Measurements from ENCODE around the gene SELENOV. TPM values are rescaled to one million over a fixed set of nuclear protein-coding genes. Genes with fewer than 3 reads are reported as not detected.

SELENOV gene
- total and polyA plus RNA-seq, 12 donors, result not detected

DNA sequence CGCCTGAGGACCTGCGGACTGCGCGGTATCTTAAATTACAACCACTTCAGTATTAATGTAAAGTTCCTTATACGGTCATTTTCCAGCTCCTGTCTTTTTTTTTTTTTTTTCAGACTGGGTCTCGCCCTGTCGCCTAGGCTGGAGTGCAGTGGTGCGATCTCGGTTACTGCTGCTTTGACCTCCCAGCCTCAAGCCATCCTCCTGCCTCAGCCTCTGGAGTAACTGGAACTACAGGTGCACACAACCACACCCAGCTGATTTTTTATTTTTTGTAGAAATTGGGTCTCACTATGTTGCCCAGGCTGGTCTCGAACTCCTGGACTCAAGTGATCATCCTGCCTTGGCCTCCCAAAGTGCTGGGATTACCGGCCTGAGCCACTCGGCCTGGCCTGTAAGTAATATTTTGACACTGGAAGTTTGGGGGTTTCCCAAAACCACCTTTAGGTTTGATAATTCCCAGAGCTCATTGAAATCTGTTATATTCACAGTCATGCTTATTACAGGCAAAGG lies 18.1 kb downstream of the SELENOV start:
- H3K27ac ChIP-seq, result no peak overlapping the region
- no peak overlapping the region for H3K4me3 ChIP-seq
- no peak for DNase-seq
- peaks cover 10 to 26% of the 10 kb centered on the region in 2 donors for H3K4me1 ChIP-seq (replicated peaks in 1 of 2)
- H3K36me3 ChIP-seq (replicated peaks in 1 of 2), result no peaks in the 10 kb centered on the region
- TF ChIP-seq POLR2A (IDR thresholded peaks at IDR 0.05), result no peak
- TF ChIP-seq, protein P1, sequence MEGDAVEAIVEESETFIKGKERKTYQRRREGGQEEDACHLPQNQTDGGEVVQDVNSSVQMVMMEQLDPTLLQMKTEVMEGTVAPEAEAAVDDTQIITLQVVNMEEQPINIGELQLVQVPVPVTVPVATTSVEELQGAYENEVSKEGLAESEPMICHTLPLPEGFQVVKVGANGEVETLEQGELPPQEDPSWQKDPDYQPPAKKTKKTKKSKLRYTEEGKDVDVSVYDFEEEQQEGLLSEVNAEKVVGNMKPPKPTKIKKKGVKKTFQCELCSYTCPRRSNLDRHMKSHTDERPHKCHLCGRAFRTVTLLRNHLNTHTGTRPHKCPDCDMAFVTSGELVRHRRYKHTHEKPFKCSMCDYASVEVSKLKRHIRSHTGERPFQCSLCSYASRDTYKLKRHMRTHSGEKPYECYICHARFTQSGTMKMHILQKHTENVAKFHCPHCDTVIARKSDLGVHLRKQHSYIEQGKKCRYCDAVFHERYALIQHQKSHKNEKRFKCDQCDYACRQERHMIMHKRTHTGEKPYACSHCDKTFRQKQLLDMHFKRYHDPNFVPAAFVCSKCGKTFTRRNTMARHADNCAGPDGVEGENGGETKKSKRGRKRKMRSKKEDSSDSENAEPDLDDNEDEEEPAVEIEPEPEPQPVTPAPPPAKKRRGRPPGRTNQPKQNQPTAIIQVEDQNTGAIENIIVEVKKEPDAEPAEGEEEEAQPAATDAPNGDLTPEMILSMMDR (IDR thresholded peaks at IDR 0.05), result no peak
- H3K9me3 ChIP-seq (replicated peaks in 1 of 3), result no peaks in the 10 kb centered on the region
- H3K27me3 ChIP-seq, result no peaks in the 10 kb centered on the region
- 15 to 21% (median 19%) methylated on average over 12 of the region's 12 CpGs for WGBS, 4 donors
- intact Hi-C loops (cut with DNase I), result loop anchor here (5.0 to 10.0 kb wide), 3 partner anchors 58 to 88 kb away; partner anchors contain the start of gene SUPT5H (in 1 of the 2)

DNA sequence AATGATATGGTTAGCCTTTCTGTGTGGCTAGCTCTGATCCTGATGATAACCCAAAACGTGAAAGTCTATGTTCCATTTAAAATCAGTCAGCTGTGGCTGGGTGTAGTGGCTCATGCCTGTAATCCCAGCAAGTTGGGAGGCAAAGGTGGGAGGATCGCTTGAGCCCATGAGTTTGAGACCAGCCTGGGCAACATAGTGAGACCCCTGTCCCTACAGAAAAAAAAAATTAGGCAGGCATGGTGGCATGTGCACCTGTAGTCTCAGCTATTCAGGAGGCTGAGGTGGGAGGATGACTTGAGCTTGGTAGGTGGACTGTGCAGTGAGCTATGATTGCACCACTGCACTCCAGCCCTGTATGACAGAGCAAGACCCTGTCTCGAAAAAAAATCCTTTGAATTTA lies 18.9 kb downstream of the SELENOV start:
- H3K9me3 ChIP-seq (replicated peaks in 1 of 3), result no peaks in the 10 kb centered on the region
- TF ChIP-seq POLR2A (IDR thresholded peaks at IDR 0.05), result no peak
- TF ChIP-seq, protein P1 (IDR thresholded peaks at IDR 0.05), result no peak
- H3K36me3 ChIP-seq (replicated peaks in 1 of 2), result no peaks in the 10 kb centered on the region
- H3K27me3 ChIP-seq, result no peaks in the 10 kb centered on the region
- intact Hi-C loops (cut with DNase I), result loop anchor here (5.0 to 10.0 kb wide), 3 partner anchors 59 to 89 kb away; partner anchors contain the start of gene SUPT5H (in 1 of the 2)
- H3K27ac ChIP-seq, result no peak overlapping the region
- no peak overlapping the region for H3K4me3 ChIP-seq
- peaks cover 16 to 33% of the 10 kb centered on the region in 2 donors for H3K4me1 ChIP-seq (replicated peaks in 1 of 2)
- WGBS, 4 donors, result 55 to 71% (median 63%) methylated on average over 2 to 3 of the region's 3 CpGs
- DNase-seq, result no peak

DNA sequence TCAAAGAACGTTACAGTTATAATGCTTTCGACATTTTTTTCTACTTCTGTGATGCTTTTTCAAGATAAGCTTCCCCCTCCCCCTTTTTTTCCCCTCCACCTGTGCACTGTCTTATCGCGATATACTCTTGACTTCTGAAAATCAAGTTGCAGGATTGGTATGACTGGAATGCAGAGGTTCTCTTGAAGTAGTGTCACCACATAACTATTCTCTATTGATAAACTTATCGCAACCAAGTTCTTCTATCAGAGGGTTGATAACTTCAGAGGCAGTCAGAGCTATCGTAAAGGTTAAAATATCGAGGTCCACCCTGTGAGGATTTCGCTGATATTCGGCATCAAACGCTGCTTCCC lies 24.2 kb downstream of the SELENOV start:
- Histone ChIP-seq H3K27ac (peak overlapping the region; percentile 93 to 100 (median 97)), H3K9me3 (replicated peaks in 1 of 3) (no peaks in the 10 kb centered on the region), H3K4me3 (peak overlapping the region in 3 of 4 donors; percentile 68 to 78 (median 77)), H3K4me1 (replicated peaks in 1 of 2) (peaks cover 10 to 24% of the 10 kb centered on the region in 2 donors), H3K36me3 (replicated peaks in 1 of 2) (no peaks in the 10 kb centered on the region), H3K27me3 (no peaks in the 10 kb centered on the region)
- peak in 1 of 7 donors; percentile 45 for DNase-seq
- 2 to 3% (median 2%) methylated on average over 10 of the region's 10 CpGs for WGBS, 4 donors
- TF ChIP-seq POLR2A (IDR thresholded peaks at IDR 0.05), result peak in 1 of 2 donors; percentile 11
- TF ChIP-seq, protein P1 (IDR thresholded peaks at IDR 0.05), result no peak
- intact Hi-C loops (cut with DNase I), result loop anchor here in 1 of 2 donors (10.0 kb wide), 2 partner anchors 64 to 94 kb away; partner anchors contain the start of gene SUPT5H

DNA sequence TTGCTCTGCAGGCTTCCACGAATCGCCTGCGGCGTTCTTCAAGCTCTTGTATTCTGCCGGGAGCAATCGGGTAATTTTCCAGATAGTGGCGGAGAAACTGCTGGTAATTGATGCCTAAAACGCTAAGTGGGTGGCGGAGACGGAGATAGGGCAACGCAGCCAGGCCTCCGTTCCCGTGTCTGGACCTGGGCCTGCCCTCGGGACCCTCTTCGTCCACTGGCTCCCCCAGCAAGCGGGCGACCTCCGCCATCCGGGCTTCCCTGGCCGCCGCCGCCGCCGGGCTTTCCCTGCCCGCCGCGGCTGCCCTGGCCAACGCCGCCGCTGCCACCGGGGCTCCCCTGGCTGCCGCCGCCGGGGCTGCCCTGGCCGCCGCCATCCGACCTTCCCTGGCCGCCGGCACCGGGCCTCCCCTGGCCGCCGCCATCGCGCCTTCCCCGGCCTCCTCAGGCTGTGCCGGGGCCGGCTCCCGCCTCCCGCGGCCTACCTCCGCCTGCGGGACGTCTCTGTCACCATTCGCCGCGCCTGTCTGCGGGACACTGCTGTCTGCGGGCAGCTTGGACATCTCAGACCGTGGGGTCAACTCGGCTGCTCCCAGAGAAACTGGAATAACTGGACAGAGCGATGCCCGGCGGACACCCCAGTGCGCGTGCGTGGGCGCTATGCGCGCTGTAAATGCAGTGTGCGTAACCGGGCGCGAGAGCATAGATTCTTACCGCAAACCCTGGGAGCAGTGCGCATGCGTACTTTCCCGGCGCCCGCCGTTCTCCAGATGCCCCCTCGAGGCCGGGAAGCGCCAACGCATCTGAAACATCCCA lies 24.8 kb downstream of the SELENOV start, which contains the start of gene EID2:
EID2 (minus strand) TSS at position 644 of the 815 bp plus-strand sequence; CDS start at position 562, 82 bp downstream.
- peaks cover 10 to 24% of the 10 kb centered on the region in 2 donors for H3K4me1 ChIP-seq (replicated peaks in 1 of 2)
- no peaks in the 10 kb centered on the region for H3K36me3 ChIP-seq (replicated peaks in 1 of 2)
- DNase-seq, result peak; percentile 94 to 98 (median 96)
- H3K27ac ChIP-seq, result peak within 1 kb of the TSS; percentile 93 to 100 (median 97)
- H3K4me3 ChIP-seq, result peak within 1 kb of the TSS; percentile 68 to 92 (median 78)
- H3K27me3 ChIP-seq, result no peaks in the 10 kb centered on the region
- TF ChIP-seq POLR2A (IDR thresholded peaks at IDR 0.05), result peak; percentile 92 to 98
- TF ChIP-seq, protein P1 (IDR thresholded peaks at IDR 0.05), result peak; percentile 68 to 90 (median 82)
- no peaks in the 10 kb centered on the region for H3K9me3 ChIP-seq (replicated peaks in 1 of 3)
- intact Hi-C loops (cut with DNase I), result loop anchor here in 1 of 2 donors (10.0 kb wide), 2 partner anchors 65 to 95 kb away; partner anchors contain the start of gene SUPT5H
- WGBS, 4 donors, result 0 to 1% (median 0%) methylated on average over 21 to 84 of the region's 84 CpGs
